Pancreas (tissue), 10 donors: Measurements from ENCODE around the gene HOXB5. TPM values are rescaled to one million over a fixed set of nuclear protein-coding genes. Genes with fewer than 3 reads are reported as not detected.

ENCODE experiments used
- ATAC-seq, 4 donors: fragments of 200-7000 bp; cut with Tn5 transposase; one replicate each; pipeline versions ENCODE4 v1.8.0 to v1.9.1; 2020; ENCODE audit warnings: mild to moderate bottlenecking in 4 of 4, moderate library complexity in 4 of 4
- DNase-seq, 6 donors: peaks; one replicate each; pipeline ENCODE4 v3.0.0-alpha.2; 2020
- FAIRE-seq: peaks from 2 replicates; lab custom pipeline; 2012; peaks lifted over from hg19 to GRCh38; lab: Jason Lieb, UNC
- H3K27ac ChIP-seq, 4 donors: fragments of 200-600 bp; sonication (generic); 1 replicate in 3 of 4; 2 replicates in 1 of 4; pipeline versions ENCODE4 v1.5.0 to v1.8.0; 2020
- H3K27me3 ChIP-seq, 4 donors: fragments of 200-600 bp; one replicate each; pipeline ENCODE4 v1.8.0; 2021
- H3K36me3 ChIP-seq, 3 donors: fragments of 200-600 bp; sonication (generic) in 1 of 3; one replicate each; pipeline versions ENCODE4 v1.5.0 to v1.8.0; 2020 to 2021
- H3K4me1 ChIP-seq, 3 donors: fragments of 200-600 bp; one replicate each; pipeline ENCODE4 v1.8.0; 2021
- H3K4me3 ChIP-seq, 4 donors: fragments of 200-600 bp; sonication (generic) in 2 of 4; one replicate each; pipeline versions ENCODE4 v1.5.0 to v1.8.0; 2020 to 2021
- H3K9me3 ChIP-seq, 4 donors: fragments of 200-600 bp; one replicate each; pipeline ENCODE4 v1.8.0; 2021
- WGBS, 2 donors: extraction: QIAGEN DNeasy Blood & Tissue Kit; methylation state at CpG; one replicate each; pipeline ENCODE4 v1.1.7; 2013; 5-methylcytosine and 5-hydroxymethylcytosine counted together
- intact Hi-C, 3 donors: fragments of 100-400 bp; cut with DNase I; formaldehyde crosslinking; loops; one replicate each; pipeline versions ENCODE4 v1.11.1 to v1.14.2; 2022
- polyA plus RNA-seq, 2 donors: library from polyadenylated mRNA; stranded (reverse); fragments of 200-250 nt; gene quantifications; one replicate each; pipeline ENCODE4 v1.2.3, GENCODE V29; 2013
- total RNA-seq, 6 donors: library from RNA; stranded (reverse); fragmentation: NEBNext Ultra II Directional in 4 of 6; extraction: Animal tissue kit (Norgen Biotek cat#: 25700) in 4 of 6; gene quantifications; one replicate each; pipeline versions ENCODE4 v1.2.1 to v1.2.4, GENCODE V29; 2021 to 2023
- TF ChIP-seq, protein P1 (sequence below), 4 donors: fragments of 200-600 bp; sonication (generic) in 3 of 4; IDR thresholded peaks; one replicate each; pipeline versions ENCODE4 v1.5.0 to v1.8.0; 2021; ENCODE audit warnings: antibody characterized with exemption in 4 of 4
- donor health status: healthy with polysubstance abuse.
- donor health status: DM: no; HTN: no; CAD: no; lungs with moderate emphysema.
- donor health status: DM: no; HTN: no; CAD: no.
- donor health status: control.
- donor health status: control.
- donor health status: Bipolar disorder and iron deficiency.
- donor health status: DM: yes; HTN: yes; CAD: no.
- donor health status: DM: no; HTN: no; CAD: no.
- donor health status: DM: no; HTN: no; CAD: no.
- donor health status: DM: yes; HTN: yes; CAD: no.

Gene HOXB5
- total and polyA plus RNA-seq, 8 donors = 0.19 to 1.0 (median 0.38) TPM

DNA sequence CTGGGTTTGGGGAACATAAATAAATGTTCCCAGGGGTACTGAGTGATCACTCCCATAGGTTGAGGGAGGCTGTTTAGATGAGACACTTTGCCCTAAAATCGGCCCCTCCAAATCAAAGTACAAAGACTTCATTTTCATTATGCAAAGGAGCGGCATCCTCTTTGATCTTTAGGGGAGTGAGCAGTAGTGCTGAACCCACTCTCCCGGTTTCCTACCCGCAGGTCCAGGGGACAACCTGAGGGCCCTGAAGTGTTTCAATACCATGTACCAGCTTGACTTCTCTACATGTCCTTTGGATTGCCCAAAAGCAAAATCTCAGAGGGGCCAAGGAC is 7.6 kb upstream of the HOXB5 start:
- Histone ChIP-seq H3K36me3 (no peaks in the 10 kb centered on the region), H3K4me1 (peaks cover 0 to 10% (median 0%) of the 10 kb centered on the region in 3 donors), H3K27me3 (peaks cover 0 to 91% (median 16%) of the 10 kb centered on the region in 4 donors), H3K27ac (no peak overlapping the region), H3K4me3 (no peak overlapping the region), H3K9me3 (no peaks in the 10 kb centered on the region)
- TF ChIP-seq, protein P1, sequence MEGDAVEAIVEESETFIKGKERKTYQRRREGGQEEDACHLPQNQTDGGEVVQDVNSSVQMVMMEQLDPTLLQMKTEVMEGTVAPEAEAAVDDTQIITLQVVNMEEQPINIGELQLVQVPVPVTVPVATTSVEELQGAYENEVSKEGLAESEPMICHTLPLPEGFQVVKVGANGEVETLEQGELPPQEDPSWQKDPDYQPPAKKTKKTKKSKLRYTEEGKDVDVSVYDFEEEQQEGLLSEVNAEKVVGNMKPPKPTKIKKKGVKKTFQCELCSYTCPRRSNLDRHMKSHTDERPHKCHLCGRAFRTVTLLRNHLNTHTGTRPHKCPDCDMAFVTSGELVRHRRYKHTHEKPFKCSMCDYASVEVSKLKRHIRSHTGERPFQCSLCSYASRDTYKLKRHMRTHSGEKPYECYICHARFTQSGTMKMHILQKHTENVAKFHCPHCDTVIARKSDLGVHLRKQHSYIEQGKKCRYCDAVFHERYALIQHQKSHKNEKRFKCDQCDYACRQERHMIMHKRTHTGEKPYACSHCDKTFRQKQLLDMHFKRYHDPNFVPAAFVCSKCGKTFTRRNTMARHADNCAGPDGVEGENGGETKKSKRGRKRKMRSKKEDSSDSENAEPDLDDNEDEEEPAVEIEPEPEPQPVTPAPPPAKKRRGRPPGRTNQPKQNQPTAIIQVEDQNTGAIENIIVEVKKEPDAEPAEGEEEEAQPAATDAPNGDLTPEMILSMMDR (IDR thresholded peaks at IDR 0.05) = no peak
- DNase-seq (no peak), FAIRE-seq (no peak), ATAC-seq (no peak)
- WGBS, 2 donors = 17 to 26% methylated on average over 4 of the region's 4 CpGs
- intact Hi-C loops = no loop called here

DNA sequence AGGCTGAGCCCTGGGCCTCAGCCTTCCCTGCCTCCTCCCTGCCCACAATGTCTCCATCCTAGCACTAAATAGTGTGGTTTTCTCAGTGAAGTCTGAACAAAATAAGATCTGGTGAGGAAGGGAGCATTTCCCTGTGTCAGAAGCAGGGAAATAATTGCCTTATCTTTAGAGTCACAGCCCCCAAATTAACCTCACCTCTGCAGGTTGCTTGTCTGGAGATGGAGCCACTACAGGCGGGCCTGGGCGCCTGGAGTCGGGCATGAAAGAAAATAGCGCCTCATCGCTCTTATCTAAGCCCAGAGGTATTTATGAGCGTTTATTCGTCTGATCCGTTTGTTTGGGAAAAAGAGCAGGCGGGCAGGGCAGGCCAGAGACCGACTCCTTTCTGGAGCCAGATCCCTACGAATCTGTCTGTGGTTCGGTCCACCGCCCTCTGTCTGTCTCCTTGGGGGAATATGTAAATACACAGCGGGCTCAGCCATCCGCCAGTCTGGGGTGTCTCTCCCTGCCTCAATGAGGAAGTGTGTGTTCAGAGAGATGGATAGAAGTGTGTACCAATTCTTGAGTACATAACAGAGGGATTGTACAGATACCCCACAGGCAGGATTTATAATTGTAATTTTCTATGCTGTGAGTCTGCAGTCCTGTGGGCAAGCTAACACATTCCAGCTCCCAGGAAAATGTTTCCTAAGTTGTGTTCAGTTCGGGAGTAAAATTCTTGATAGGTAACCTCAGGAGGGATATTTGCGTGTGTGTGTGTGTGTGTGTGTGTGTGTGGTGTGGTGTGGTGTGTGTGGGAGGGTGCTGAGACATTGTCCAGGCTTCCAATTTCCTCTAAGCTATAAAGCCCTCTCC is 6.9 kb upstream of the HOXB5 start:
- intact Hi-C loops = no loop called here
- ATAC-seq = no peak

DNA sequence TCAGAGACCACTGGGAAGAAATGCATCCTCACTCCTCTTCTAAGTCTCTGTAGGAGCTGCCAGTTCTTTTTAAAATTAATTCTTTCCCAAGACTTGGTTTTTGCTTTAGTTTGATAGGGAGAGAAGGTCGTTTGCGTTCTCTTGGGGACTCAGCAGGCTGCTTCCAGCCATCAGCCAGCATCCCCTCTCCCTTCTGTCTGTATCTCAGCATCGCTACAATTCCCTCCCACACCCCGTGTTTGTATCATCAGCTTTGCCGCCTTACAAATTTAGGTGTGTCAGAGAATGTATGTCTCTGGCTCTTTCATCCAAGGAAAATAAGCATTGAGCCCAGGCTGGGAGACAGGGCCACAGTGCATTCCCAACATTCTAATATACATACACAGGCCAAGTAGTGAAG is 5.8 kb upstream of the HOXB5 start:
- ATAC-seq (no peak), DNase-seq (no peak)
- H3K27me3 ChIP-seq = peaks cover 0 to 89% (median 9%) of the 10 kb centered on the region in 4 donors

More for the DNA sequence above, 6.9 kb upstream of the HOXB5 start:
- no peaks in the 10 kb centered on the region for H3K9me3 ChIP-seq
- WGBS, 2 donors = 43% methylated on average over 17 of the region's 17 CpGs
- no peaks in the 10 kb centered on the region for H3K36me3 ChIP-seq
- peaks cover 0 to 12% (median 0%) of the 10 kb centered on the region in 3 donors for H3K4me1 ChIP-seq
- H3K4me3 ChIP-seq = no peak overlapping the region
- H3K27ac ChIP-seq = no peak overlapping the region
- H3K27me3 ChIP-seq = peaks cover 0 to 91% (median 12%) of the 10 kb centered on the region in 4 donors
- TF ChIP-seq, protein P1 (IDR thresholded peaks at IDR 0.05) = no peak
- no peak for DNase-seq
- FAIRE-seq = no peak

DNA sequence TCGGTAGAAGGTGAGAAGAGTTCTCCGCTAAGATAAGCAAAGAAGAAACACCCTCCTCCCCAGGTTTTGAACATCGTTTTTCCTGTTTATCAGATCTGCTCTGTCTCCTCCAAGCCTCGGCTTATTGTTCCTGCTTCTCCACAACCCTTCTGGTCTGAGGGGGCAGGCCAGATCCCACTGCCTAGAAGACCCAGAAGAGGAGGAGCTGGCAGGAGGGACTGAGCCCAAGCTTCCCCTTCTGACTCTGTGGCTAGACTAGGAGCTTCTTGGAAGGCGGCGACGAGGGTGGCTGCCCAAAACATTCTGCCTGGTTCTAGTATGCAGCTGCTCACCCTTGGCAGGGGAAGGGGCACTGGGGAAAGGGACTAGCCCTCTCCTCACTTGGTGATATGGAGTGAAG is 5.2 kb upstream of the HOXB5 start:
- Histone ChIP-seq H3K36me3 (no peaks in the 10 kb centered on the region), H3K4me3 (no peak overlapping the region), H3K4me1 (peaks cover 0 to 12% (median 0%) of the 10 kb centered on the region in 3 donors), H3K27me3 (peaks cover 0 to 89% (median 9%) of the 10 kb centered on the region in 4 donors), H3K9me3 (no peaks in the 10 kb centered on the region), H3K27ac (no peak overlapping the region)
- TF ChIP-seq, protein P1 (IDR thresholded peaks at IDR 0.05) = no peak
- no peak for FAIRE-seq
- no peak for DNase-seq
- 14 to 21% methylated on average over 7 of the region's 7 CpGs for WGBS, 2 donors
- intact Hi-C loops = loop anchor here in 1 of 3 donors (10.0 kb wide), 1 partner anchor 244 kb away; no protein-coding TSS in a partner anchor
- ATAC-seq = no peak

More for the DNA sequence above, 5.8 kb upstream of the HOXB5 start:
- H3K4me3 ChIP-seq = no peak overlapping the region
- H3K27ac ChIP-seq = no peak overlapping the region
- peaks cover 0 to 12% (median 0%) of the 10 kb centered on the region in 3 donors for H3K4me1 ChIP-seq
- 51 to 55% methylated on average over 5 of the region's 5 CpGs for WGBS, 2 donors
- no peak for FAIRE-seq
- intact Hi-C loops = loop anchor here in 1 of 3 donors (10.0 kb wide), 1 partner anchor 245 kb away; no protein-coding TSS in a partner anchor
- no peaks in the 10 kb centered on the region for H3K9me3 ChIP-seq
- no peaks in the 10 kb centered on the region for H3K36me3 ChIP-seq
- TF ChIP-seq, protein P1 (IDR thresholded peaks at IDR 0.05) = no peak
